ENCODE data around the gene CDC27. TPM values are rescaled to one million over a fixed set of nuclear protein-coding genes. Genes with fewer than 3 reads are reported as not detected.

Gene CDC27
- total RNA-seq, 2 donors from 2014 or later: 39.3 to 46.6 TPM

GRCh38 chr17:47223007-47223406 lies 33.9 kb upstream of the CDC27 start:
- H3K36me3 ChIP-seq: peaks cover 44% of the 10 kb centered on the region
- H3K9me3 ChIP-seq: no peaks in the 10 kb centered on the region
- no peaks in the 10 kb centered on the region for H3K27me3 ChIP-seq
- peak overlapping the region; percentile 85 to 87 for H3K27ac ChIP-seq
- H3K4me1 ChIP-seq: peaks cover 0 to 44% of the 10 kb centered on the region in 2 donors
- no peak overlapping the region for H3K4me3 ChIP-seq
- TF ChIP-seq, protein P1, sequence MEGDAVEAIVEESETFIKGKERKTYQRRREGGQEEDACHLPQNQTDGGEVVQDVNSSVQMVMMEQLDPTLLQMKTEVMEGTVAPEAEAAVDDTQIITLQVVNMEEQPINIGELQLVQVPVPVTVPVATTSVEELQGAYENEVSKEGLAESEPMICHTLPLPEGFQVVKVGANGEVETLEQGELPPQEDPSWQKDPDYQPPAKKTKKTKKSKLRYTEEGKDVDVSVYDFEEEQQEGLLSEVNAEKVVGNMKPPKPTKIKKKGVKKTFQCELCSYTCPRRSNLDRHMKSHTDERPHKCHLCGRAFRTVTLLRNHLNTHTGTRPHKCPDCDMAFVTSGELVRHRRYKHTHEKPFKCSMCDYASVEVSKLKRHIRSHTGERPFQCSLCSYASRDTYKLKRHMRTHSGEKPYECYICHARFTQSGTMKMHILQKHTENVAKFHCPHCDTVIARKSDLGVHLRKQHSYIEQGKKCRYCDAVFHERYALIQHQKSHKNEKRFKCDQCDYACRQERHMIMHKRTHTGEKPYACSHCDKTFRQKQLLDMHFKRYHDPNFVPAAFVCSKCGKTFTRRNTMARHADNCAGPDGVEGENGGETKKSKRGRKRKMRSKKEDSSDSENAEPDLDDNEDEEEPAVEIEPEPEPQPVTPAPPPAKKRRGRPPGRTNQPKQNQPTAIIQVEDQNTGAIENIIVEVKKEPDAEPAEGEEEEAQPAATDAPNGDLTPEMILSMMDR (IDR thresholded peaks at IDR 0.05): no peak
- no peak for DNase-seq (ENCODE audit: low spot score)

GRCh38 chr17:47222047-47222446 lies 33.0 kb upstream of the CDC27 start:
- no peak for DNase-seq (ENCODE audit: low spot score)
- peaks cover 51% of the 10 kb centered on the region for H3K36me3 ChIP-seq
- peaks cover 0 to 51% of the 10 kb centered on the region in 2 donors for H3K4me1 ChIP-seq
- no peaks in the 10 kb centered on the region for H3K9me3 ChIP-seq
- no peaks in the 10 kb centered on the region for H3K27me3 ChIP-seq
- H3K4me3 ChIP-seq: no peak overlapping the region
- TF ChIP-seq, protein P1 (IDR thresholded peaks at IDR 0.05): no peak
- H3K27ac ChIP-seq: peak overlapping the region in 1 of 2 donors; percentile 33

DNA sequence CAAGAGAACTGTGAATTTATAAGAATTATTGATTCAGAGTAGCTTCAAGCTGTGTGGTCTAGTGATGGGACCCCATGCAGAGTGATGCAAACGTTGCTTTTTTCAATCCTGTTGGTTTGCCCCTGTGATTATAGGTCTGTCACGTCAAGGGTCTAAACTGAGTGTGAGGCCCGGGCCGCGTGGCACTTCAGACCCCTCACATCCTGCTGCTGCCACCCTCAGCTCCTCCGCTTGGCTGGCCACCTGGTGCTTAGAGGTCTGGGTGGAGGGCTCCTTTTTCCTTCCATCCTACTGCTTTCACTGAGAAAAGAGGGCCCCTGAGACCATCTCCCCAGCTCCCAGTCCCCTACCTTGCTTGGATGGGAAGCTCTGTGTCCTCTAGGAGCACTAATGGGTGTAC lies 32.1 kb upstream of the CDC27 start:
- H3K9me3 ChIP-seq: no peaks in the 10 kb centered on the region
- peaks cover 0 to 53% of the 10 kb centered on the region in 2 donors for H3K4me1 ChIP-seq
- DNase-seq (ENCODE audit: low spot score): no peak
- no peak overlapping the region for H3K4me3 ChIP-seq
- no peaks in the 10 kb centered on the region for H3K27me3 ChIP-seq
- H3K27ac ChIP-seq: peak overlapping the region in 1 of 2 donors; percentile 78
- TF ChIP-seq, protein P1 (IDR thresholded peaks at IDR 0.05): no peak
- H3K36me3 ChIP-seq: peaks cover 57% of the 10 kb centered on the region

DNA sequence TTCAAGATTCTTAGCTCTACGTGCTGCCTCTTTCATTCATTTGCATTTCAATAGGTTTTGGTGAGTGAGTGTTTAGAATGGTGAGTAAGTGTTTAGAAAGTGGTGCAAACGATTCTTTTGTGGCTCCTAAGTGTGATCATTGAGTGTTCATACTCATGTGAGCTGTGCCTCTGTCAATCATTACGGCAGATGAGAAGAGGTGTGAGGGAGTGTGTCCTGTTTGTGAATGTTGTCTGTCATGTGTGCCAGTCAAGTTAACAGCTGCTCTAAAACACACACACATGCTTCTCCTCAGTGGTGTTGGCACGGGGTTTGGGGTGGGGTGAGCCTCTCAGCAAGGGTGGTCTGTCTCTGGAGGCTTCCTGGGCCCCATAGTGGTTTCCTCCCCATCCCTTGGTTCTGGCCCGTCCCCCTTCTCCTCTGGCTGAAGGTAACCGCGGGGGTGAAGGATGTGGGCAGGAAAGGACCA lies 31.5 kb upstream of the CDC27 start:
- peaks cover 0 to 50% of the 10 kb centered on the region in 2 donors for H3K4me1 ChIP-seq
- peaks cover 63% of the 10 kb centered on the region for H3K36me3 ChIP-seq
- peak overlapping the region; percentile 69 to 78 for H3K27ac ChIP-seq
- H3K4me3 ChIP-seq: no peak overlapping the region
- TF ChIP-seq, protein P1 (IDR thresholded peaks at IDR 0.05): no peak
- H3K27me3 ChIP-seq: no peaks in the 10 kb centered on the region
- H3K9me3 ChIP-seq: no peaks in the 10 kb centered on the region
- no peak for DNase-seq (ENCODE audit: low spot score)

GRCh38 chr17:47219621-47220475 lies 30.8 kb upstream of the CDC27 start:
- Histone ChIP-seq H3K4me3 (no peak overlapping the region), H3K36me3 (peaks cover 64% of the 10 kb centered on the region), H3K4me1 (peaks cover 0 to 44% of the 10 kb centered on the region in 2 donors), H3K27ac (peak overlapping the region; percentile 69 to 78), H3K9me3 (no peaks in the 10 kb centered on the region), H3K27me3 (no peaks in the 10 kb centered on the region)
- DNase-seq (ENCODE audit: low spot score): no peak
- TF ChIP-seq, protein P1 (IDR thresholded peaks at IDR 0.05): no peak
